ENCODE measurements around the gene ITGB8.
"Not testable (repeated sequence)": the region's sequence is repeated elsewhere in the genome, so short reads cannot be mapped to it uniquely, and the experiment has no call there.

The ITGB8 gene

DNA sequence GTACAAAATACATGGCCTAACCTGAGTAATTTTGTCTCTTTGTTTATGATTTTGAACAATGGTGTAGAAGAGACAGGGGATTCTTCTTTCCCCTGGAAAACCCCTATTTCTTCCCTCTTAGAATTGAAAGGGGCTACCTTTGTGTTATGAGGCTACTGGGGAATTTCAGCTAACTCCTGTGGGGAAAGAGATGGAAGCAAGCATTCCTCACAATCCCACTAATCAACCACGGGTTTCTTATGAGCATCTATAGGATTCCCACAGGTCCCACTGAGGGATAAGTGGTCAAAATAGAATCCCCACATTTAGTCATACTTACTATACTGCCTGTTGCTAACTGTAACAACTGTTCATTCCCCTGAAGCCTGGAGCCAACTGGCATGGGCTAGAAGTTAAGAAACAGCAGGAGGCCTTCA lies 32.2 kb upstream of the ITGB8 start:
- TF ChIP-seq, protein P1, sequence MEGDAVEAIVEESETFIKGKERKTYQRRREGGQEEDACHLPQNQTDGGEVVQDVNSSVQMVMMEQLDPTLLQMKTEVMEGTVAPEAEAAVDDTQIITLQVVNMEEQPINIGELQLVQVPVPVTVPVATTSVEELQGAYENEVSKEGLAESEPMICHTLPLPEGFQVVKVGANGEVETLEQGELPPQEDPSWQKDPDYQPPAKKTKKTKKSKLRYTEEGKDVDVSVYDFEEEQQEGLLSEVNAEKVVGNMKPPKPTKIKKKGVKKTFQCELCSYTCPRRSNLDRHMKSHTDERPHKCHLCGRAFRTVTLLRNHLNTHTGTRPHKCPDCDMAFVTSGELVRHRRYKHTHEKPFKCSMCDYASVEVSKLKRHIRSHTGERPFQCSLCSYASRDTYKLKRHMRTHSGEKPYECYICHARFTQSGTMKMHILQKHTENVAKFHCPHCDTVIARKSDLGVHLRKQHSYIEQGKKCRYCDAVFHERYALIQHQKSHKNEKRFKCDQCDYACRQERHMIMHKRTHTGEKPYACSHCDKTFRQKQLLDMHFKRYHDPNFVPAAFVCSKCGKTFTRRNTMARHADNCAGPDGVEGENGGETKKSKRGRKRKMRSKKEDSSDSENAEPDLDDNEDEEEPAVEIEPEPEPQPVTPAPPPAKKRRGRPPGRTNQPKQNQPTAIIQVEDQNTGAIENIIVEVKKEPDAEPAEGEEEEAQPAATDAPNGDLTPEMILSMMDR (IDR thresholded peaks at IDR 0.05; ENCODE audit: low read depth, low read length) = no peak
- H3K27ac ChIP-seq = no peak overlapping the region
- no peak overlapping the region for H3K4me3 ChIP-seq (ENCODE audit: low read depth, low read length)
- H3K9me3 ChIP-seq (ENCODE audit: severe bottlenecking) = no peaks in the 10 kb centered on the region
- H3K27me3 ChIP-seq (ENCODE audit: insufficient read depth, low read depth, severe bottlenecking) = no peaks in the 10 kb centered on the region
- no peaks in the 10 kb centered on the region for H3K36me3 ChIP-seq
- no peak for DNase-seq

- Histone ChIP-seq H3K36me3 (no peaks in the 10 kb centered on the region), H3K27me3 (ENCODE audit: insufficient read depth, low read depth, severe bottlenecking) (no peaks in the 10 kb centered on the region), H3K4me3 (ENCODE audit: low read depth, low read length) (no peak overlapping the region)
These were observed 31.6 kb upstream of the ITGB8 start for GRCh38 chr7:20299145-20299544.

DNA sequence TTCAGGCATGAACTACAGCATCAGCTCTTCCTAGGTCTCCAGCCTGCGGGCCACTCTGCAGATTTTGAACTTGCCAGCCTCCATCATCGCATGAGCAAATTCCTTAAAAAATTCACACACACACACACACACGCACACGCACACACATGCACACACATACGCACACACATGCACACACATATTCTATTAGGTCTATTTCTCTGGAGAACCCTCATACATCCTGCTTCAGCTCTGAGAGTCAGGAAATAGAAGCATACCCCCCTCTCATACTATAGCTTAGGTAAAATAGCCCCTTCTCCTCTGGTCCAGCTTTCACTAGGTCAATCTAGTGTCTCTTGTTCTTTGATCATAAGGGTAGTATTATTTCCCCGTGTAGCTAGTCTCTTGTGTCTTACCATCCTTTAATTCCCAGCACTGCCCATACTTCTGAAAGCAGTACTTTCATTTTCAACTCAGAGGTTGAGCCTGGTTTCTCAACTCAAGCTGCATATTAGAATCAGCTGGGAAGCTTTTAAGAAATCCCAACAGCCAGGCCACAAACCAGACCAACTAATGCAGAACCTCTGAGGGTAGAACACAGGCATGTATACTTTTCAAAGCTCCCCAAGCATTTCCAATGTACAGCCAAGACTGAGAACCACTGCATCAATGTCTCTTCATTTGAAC lies 30.9 kb upstream of the ITGB8 start:
- H3K27ac ChIP-seq = no peak overlapping the region
- no peaks in the 10 kb centered on the region for H3K36me3 ChIP-seq
- H3K27me3 ChIP-seq (ENCODE audit: insufficient read depth, low read depth, severe bottlenecking) = no peaks in the 10 kb centered on the region
- DNase-seq = no peak
- H3K4me3 ChIP-seq (ENCODE audit: low read depth, low read length) = no peak overlapping the region
- TF ChIP-seq, protein P1 (IDR thresholded peaks at IDR 0.05; ENCODE audit: low read depth, low read length) = no peak
- no peaks in the 10 kb centered on the region for H3K9me3 ChIP-seq (ENCODE audit: severe bottlenecking)

More at GRCh38 chr7:20299145-20299544, 31.6 kb upstream of the ITGB8 start:
- H3K9me3 ChIP-seq (ENCODE audit: severe bottlenecking) = no peaks in the 10 kb centered on the region
- no peak overlapping the region for H3K27ac ChIP-seq
- TF ChIP-seq, protein P1 (IDR thresholded peaks at IDR 0.05; ENCODE audit: low read depth, low read length) = no peak
- DNase-seq = no peak

GRCh38 chr7:20301311-20301939 lies 29.3 kb upstream of the ITGB8 start:
- Histone ChIP-seq H3K4me3 (ENCODE audit: low read depth, low read length) (no peak overlapping the region), H3K36me3 (no peaks in the 10 kb centered on the region), H3K27ac (no peak overlapping the region), H3K9me3 (ENCODE audit: severe bottlenecking) (no peaks in the 10 kb centered on the region), H3K27me3 (ENCODE audit: insufficient read depth, low read depth, severe bottlenecking) (no peaks in the 10 kb centered on the region)
- no peak for DNase-seq
- TF ChIP-seq, protein P1 (IDR thresholded peaks at IDR 0.05; ENCODE audit: low read depth, low read length) = no peak

DNA sequence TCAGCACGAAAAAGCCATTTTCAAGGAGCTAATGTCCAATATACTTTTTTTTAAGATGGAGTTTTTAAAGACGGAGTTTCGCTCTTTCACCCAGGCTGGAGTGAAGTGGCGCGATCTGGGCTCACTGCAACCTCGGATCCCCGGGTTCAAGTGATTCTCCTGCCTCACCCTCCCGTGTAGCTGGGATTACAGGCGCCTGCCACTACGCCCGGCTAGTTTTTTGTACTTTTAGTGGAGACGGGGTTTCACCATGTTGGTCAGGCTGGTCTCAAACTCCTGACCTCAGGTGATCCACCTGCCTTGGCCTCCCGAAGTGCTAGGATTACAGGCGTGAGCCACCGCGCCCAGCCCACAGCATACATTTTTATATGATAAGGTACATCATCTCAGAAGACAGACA lies 28.4 kb upstream of the ITGB8 start:
- H3K4me3 ChIP-seq (ENCODE audit: low read depth, low read length); H3K9me3 ChIP-seq (ENCODE audit: severe bottlenecking); H3K36me3 ChIP-seq; H3K27ac ChIP-seq; DNase-seq; H3K27me3 ChIP-seq (ENCODE audit: insufficient read depth, low read depth, severe bottlenecking): not testable (repeated sequence)

DNA sequence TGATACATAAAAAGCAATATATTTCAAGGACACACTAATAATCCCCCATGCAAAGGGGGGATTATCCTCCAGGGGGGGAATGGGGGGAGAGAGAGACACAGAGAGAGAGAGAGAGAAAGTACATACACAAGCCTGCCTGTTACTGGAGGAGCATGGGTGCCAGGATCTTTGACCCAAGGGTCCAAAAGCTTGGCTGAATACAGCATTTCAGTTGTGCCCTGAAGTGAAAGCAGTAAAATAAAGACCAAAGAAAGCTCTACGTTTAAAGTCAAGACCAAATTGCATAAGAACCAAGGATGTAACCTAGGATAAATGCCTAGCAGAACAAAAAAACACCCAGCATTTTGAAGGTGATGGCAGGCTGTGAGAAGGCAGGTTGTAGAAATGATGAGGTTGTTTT lies 27.8 kb upstream of the ITGB8 start:
- Histone ChIP-seq H3K27me3 (ENCODE audit: insufficient read depth, low read depth, severe bottlenecking) (no peaks in the 10 kb centered on the region), H3K4me3 (ENCODE audit: low read depth, low read length) (no peak overlapping the region), H3K27ac (no peak overlapping the region), H3K9me3 (ENCODE audit: severe bottlenecking) (no peaks in the 10 kb centered on the region), H3K36me3 (no peaks in the 10 kb centered on the region)
- TF ChIP-seq, protein P1 (IDR thresholded peaks at IDR 0.05; ENCODE audit: low read depth, low read length) = no peak
- DNase-seq = no peak
